Stomach smooth muscle (tissue), 2 donors: ENCODE data around the gene CCDC54.
"Not testable (repeated sequence)": the region's sequence is repeated elsewhere in the genome, so short reads cannot be mapped to it uniquely, and the experiment has no call there.

Experiments
- H3K27ac ChIP-seq: one replicate; pipeline ENCODE4 v1.7.0; 2013; ENCODE audit warnings: mild to moderate bottlenecking, low read length, inconsistent platforms
- H3K27me3 ChIP-seq, 2 donors: one replicate each; pipeline ENCODE4 v1.7.0; 2013; ENCODE audit warnings: low read length in 2 of 2; ENCODE audit not compliant: insufficient read depth in 2 of 2, control insufficient read depth in 1 of 2
- H3K36me3 ChIP-seq, 2 donors: one replicate each; pipeline ENCODE4 v1.7.0; 2013; ENCODE audit warnings: low read length in 2 of 2; ENCODE audit not compliant: control insufficient read depth in 2 of 2, insufficient read depth in 2 of 2
- H3K4me1 ChIP-seq: one replicate; pipeline ENCODE4 v1.7.0; 2013; ENCODE audit warnings: low read length; ENCODE audit not compliant: control insufficient read depth, insufficient read depth
- H3K4me3 ChIP-seq, 2 donors: one replicate each; pipeline ENCODE4 v1.7.0; 2013; ENCODE audit warnings: low read length in 2 of 2
- H3K9ac ChIP-seq, 2 donors: one replicate each; pipeline ENCODE4 v1.7.0; 2013; ENCODE audit warnings: low read length in 2 of 2, mild to moderate bottlenecking in 1 of 2
- H3K9me3 ChIP-seq, 2 donors: one replicate each; pipeline ENCODE4 v1.7.0; 2013; ENCODE audit warnings: low read length in 2 of 2; ENCODE audit not compliant: control insufficient read depth in 2 of 2
- donor health status: healthy.
- donor health status: Pancreatic carcinoma.

CCDC54 gene

GRCh38 chr3:107377151-107377550 is at the start of gene CCDC54:
TSS of gene CCDC54 (plus strand) at chr3:107377439. CDS start at chr3:107377588, 149 bp downstream.
- Histone ChIP-seq H3K36me3 (no peaks in the 10 kb centered on the region), H3K9me3 (no peaks in the 10 kb centered on the region), H3K4me3 (no peak within 1 kb of the TSS), H3K27ac (no peak within 1 kb of the TSS), H3K27me3 (no peaks in the 10 kb centered on the region), H3K9ac (no peak within 1 kb of the TSS), H3K4me1 (no peaks in the 10 kb centered on the region)

DNA sequence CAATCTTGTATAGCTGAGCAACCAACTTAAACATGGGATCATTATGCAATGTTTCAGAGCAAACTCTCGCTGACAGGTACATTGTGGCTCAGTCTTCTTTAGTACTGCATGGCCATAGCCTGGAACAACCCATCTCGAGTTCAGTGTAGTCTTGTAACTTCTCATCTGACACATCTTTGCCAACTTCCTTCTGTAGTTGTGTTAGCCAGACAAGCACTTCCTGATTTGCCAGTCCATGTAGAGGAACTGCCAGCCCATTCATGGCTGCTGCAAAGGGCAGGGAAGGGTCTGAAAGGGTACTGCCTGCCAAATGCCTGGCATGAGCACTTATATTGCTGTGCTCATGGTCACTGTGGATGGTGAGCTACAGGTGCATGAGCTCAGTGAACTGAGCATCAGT is 49.2 kb upstream of the CCDC54 start:
- Histone ChIP-seq H3K9me3 (no peaks in the 10 kb centered on the region), H3K27me3 (no peaks in the 10 kb centered on the region), H3K36me3 (no peaks in the 10 kb centered on the region), H3K4me3 (no peak overlapping the region), H3K9ac (no peak overlapping the region), H3K4me1 (no peaks in the 10 kb centered on the region), H3K27ac (no peak overlapping the region)

- Histone ChIP-seq H3K27me3 (no peaks in the 10 kb centered on the region), H3K4me3 (no peak overlapping the region)
Observed at GRCh38 chr3:107329088-107329487, 48.2 kb upstream of the CCDC54 start.

GRCh38 chr3:107339690-107340089 is 37.5 kb upstream of the CCDC54 start:
- not testable (repeated sequence) for H3K9ac ChIP-seq, H3K27me3 ChIP-seq, H3K36me3 ChIP-seq, H3K4me3 ChIP-seq, H3K4me1 ChIP-seq, H3K9me3 ChIP-seq, H3K27ac ChIP-seq

More at GRCh38 chr3:107329088-107329487, 48.2 kb upstream of the CCDC54 start:
- Histone ChIP-seq H3K4me1 (no peaks in the 10 kb centered on the region), H3K9ac (no peak overlapping the region), H3K9me3 (no peaks in the 10 kb centered on the region), H3K27ac (no peak overlapping the region), H3K36me3 (no peaks in the 10 kb centered on the region)

DNA sequence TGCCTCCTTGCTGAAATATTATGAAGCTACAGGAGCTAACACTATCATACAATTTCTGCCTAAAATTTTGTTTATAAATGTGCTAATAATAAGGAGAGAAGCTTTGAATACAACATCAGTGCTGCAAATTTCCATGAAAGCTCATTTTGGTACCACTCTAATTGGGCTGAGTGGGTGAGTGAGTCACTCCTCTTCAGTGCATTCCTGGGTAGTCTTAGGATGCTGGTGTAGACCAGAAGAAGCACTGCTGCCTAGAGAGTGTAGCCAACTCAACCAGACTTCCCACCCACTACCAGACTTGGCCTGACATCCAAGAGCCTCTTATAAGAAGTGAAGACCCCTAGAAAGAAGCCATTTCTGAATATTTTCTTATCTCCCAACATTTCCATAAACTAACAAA is 32.5 kb upstream of the CCDC54 start:
- no peaks in the 10 kb centered on the region for H3K36me3 ChIP-seq
- no peak overlapping the region for H3K27ac ChIP-seq
- no peak overlapping the region for H3K4me3 ChIP-seq

GRCh38 chr3:107345822-107346405 is 31.3 kb upstream of the CCDC54 start:
- H3K4me1 ChIP-seq: no peaks in the 10 kb centered on the region
- no peak overlapping the region for H3K4me3 ChIP-seq
- H3K27me3 ChIP-seq: no peaks in the 10 kb centered on the region
- no peak overlapping the region for H3K9ac ChIP-seq
- no peaks in the 10 kb centered on the region for H3K9me3 ChIP-seq
- no peak overlapping the region for H3K27ac ChIP-seq
- H3K36me3 ChIP-seq: no peaks in the 10 kb centered on the region

More for the DNA sequence above, 32.5 kb upstream of the CCDC54 start:
- Histone ChIP-seq H3K27me3 (no peaks in the 10 kb centered on the region), H3K4me1 (no peaks in the 10 kb centered on the region), H3K9me3 (no peaks in the 10 kb centered on the region), H3K9ac (no peak overlapping the region)

DNA sequence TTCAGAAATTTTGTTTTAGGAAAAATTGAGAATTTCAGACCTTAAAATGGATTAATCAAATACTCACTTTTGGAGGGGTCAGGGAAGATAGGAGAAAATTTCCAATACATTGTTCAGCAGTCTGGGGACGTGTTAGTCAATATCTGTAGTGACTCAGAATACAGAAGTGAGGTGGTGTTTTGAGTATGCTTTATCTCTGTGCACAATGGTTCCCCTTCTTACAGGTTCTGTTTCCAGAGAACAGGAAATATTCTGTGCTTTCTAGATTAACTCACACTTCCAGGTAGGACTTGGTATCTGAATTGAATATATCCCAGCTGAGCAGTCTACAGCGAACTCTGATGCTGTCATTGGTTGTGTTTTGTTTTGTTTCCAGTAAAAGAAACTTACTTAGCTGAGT is 30.7 kb upstream of the CCDC54 start:
- Histone ChIP-seq H3K9me3 (no peaks in the 10 kb centered on the region), H3K27ac (no peak overlapping the region)

GRCh38 chr3:107347751-107348150 is 29.5 kb upstream of the CCDC54 start:
- H3K4me3 ChIP-seq: no peak overlapping the region
- H3K36me3 ChIP-seq: no peaks in the 10 kb centered on the region
- H3K9me3 ChIP-seq: no peaks in the 10 kb centered on the region
- H3K9ac ChIP-seq: no peak overlapping the region
- no peaks in the 10 kb centered on the region for H3K4me1 ChIP-seq
- no peak overlapping the region for H3K27ac ChIP-seq
- no peaks in the 10 kb centered on the region for H3K27me3 ChIP-seq

More for the DNA sequence above, 30.7 kb upstream of the CCDC54 start:
- Histone ChIP-seq H3K4me3 (no peak overlapping the region), H3K27me3 (no peaks in the 10 kb centered on the region), H3K9ac (no peak overlapping the region), H3K36me3 (no peaks in the 10 kb centered on the region), H3K4me1 (no peaks in the 10 kb centered on the region)

GRCh38 chr3:107356706-107357105 is 20.5 kb upstream of the CCDC54 start:
- Histone ChIP-seq H3K36me3 (no peaks in the 10 kb centered on the region), H3K27ac (no peak overlapping the region), H3K27me3 (no peaks in the 10 kb centered on the region), H3K4me1 (no peaks in the 10 kb centered on the region), H3K4me3 (no peak overlapping the region), H3K9ac (no peak overlapping the region), H3K9me3 (no peaks in the 10 kb centered on the region)

DNA sequence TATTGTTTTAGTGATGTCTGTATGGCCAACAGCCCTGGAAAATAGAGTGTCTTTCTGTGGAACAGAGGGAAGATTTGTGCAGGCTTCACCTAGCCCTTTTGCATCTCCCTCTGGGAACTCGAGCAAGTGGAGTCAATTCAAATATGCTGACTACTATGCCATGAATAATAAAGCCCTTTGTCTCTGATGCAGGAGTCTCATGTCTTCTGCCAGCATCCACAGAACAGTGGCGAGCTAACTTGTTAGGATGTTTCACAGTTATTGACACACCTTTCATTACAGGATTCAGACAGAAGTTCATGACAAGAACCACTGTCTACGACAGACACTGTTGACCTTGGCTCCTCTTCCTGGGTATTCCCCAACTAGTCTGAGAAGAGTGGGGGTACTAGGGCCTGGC is 15.6 kb upstream of the CCDC54 start:
- no peak overlapping the region for H3K9ac ChIP-seq
- no peak overlapping the region for H3K4me3 ChIP-seq
- no peaks in the 10 kb centered on the region for H3K4me1 ChIP-seq
- no peaks in the 10 kb centered on the region for H3K27me3 ChIP-seq
- H3K27ac ChIP-seq: no peak overlapping the region
- no peaks in the 10 kb centered on the region for H3K9me3 ChIP-seq
- no peaks in the 10 kb centered on the region for H3K36me3 ChIP-seq

GRCh38 chr3:107365051-107365450 is 12.2 kb upstream of the CCDC54 start:
- Histone ChIP-seq H3K27me3 (no peaks in the 10 kb centered on the region), H3K4me1 (no peaks in the 10 kb centered on the region), H3K4me3 (no peak overlapping the region), H3K9me3 (no peaks in the 10 kb centered on the region), H3K36me3 (no peaks in the 10 kb centered on the region), H3K27ac (no peak overlapping the region), H3K9ac (no peak overlapping the region)
